Fibroblast of the aortic adventitia (primary cell): Measurements from ENCODE around the gene DNAH9. TPM values are rescaled to one million over a fixed set of nuclear protein-coding genes. Genes with fewer than 3 reads are reported as not detected.
A peak's percentile ranks its signal among the peaks of the same experiment; 100 is the strongest.
"Not testable (repeated sequence)": the region's sequence is repeated elsewhere in the genome, so short reads cannot be mapped to it uniquely, and the experiment has no call there.

Experiments used
- DNase-seq: peaks from one replicate; pipeline ENCODE4 v3.0.0-alpha.2; 2010; ENCODE audit warnings: low read depth
- H3K4me3 ChIP-seq: 2 replicates; pipeline ENCODE4 v1.5.1; 2011; ENCODE audit warnings: low read depth, mild to moderate bottlenecking, control low read depth, low read length, moderate library complexity
- CTCF ChIP-seq: IDR thresholded peaks from 2 replicates; pipeline ENCODE4 v1.5.1; 2011; ENCODE audit warnings: mild to moderate bottlenecking, low read length, control low read depth, inconsistent platforms; ENCODE audit not compliant: insufficient read depth
- total RNA-seq: library from RNA; depleted of rRNA; stranded (reverse); fragments of >200 nt; gene quantifications from 2 replicates; pipeline ENCODE4 v1.2.3, GENCODE V29; 2012; ENCODE audit warnings: low replicate concordance

Gene DNAH9
- total RNA-seq, 1 donor = not detected

GRCh38 chr17:11944587-11944986, 346.3 kb downstream of the DNAH9 start:
- no peak for TF ChIP-seq CTCF
- H3K4me3 ChIP-seq = no peak overlapping the region
- no peak for DNase-seq

DNA sequence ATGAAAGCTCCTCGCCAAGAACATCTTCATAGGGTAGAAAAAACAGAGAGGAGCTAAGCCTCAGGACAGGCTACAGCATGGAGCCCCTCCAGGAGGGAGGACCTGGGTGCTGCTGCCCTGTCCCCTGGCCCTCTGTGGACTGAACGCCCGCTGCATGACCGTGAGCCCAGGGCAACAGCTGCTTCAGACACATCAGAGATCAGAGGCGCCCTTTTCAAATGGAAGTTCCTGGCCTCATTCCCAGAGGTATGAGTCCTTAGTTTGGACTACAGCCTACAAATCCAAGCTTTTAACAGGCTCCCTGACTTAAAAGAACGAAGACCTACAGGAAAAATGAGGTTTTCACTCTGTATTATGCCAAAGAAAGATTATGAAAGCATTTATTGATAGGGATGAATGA, 350.5 kb downstream of the DNAH9 start:
- H3K4me3 ChIP-seq = peak overlapping the region; percentile 49
- peak; percentile 91 for DNase-seq
- TF ChIP-seq CTCF = no peak

DNA sequence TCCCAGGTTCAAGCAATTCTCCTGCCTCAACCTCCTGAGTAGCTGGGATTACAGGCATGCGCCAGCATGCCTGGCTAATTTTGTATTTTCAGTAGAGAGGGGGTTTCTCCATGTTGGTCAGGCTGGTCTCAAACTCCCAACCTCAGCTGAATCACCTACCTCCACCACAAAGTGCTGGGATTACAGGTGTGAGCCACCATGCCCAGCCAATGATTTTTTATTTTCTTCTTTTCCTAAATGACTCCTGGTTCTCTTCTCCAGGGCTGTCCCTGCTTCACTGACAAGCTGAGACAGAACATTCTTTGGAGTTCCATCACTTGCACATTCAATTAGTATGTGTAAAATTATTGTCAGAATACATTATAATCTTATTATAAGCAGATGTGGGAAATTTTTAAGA, 351.3 kb downstream of the DNAH9 start:
- not testable (repeated sequence) for H3K4me3 ChIP-seq, DNase-seq

DNA sequence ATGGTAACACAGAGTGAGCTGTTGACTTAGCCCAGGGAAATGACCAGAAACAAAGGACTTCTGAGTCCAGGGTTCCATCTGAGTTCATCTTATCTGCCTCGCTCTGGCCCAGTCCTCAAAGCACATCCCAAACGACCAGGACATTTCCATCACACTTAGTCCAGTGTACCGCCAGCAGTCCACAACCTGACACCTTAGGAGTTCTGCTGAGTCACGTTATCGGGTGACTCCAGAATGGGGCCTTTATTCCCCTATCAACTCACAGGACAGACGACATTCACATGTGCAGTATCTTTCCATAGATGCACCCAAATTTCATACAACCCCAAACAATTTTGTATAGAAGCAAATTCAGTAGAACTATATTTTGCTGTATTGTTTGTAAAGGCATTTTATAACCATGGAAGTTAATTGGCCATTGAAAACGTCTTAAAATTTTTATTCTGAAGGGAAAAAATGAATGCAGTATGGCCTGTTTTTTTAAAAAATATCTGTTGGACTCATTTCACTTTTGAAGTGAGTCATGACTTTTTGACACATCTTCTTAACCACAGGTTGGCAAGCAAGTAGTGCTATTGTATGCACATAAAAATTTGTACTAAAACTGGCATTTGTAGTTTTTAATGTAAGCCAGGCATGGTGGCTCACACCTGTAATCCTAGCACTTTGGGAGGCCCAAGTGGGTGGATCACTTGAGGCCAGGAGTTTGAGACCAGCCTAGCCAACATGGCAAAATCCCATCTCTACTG, 352.7 kb downstream of the DNAH9 start:
- H3K4me3 ChIP-seq = no peak overlapping the region
- peak; percentile 54 for DNase-seq
- no peak for TF ChIP-seq CTCF

- TF ChIP-seq CTCF = no peak
- DNase-seq = no peak
- H3K4me3 ChIP-seq = no peak overlapping the region
These were observed 354.3 kb downstream of the DNAH9 start for GRCh38 chr17:11952610-11953009.

DNA sequence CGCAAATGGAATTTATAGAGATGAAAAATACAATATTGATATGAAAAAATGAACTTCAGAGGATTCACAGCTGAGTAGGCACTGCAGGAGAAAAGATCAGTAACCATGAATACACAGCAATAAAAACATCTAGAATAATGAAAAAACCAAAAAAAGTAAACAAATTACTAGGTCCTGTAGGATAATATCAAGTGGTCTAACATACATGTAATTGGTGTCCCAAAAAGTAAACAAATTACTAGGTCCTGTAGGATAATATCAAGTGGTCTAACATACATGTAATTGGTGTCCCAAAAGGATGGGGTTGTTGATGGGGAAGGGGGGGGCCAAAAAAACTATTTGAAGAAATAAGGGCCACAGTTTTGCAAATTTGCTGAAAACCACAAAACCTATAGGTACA, 355.7 kb downstream of the DNAH9 start:
- TF ChIP-seq CTCF = no peak
- H3K4me3 ChIP-seq = no peak overlapping the region
- no peak for DNase-seq

GRCh38 chr17:11954936-11955335, 356.7 kb downstream of the DNAH9 start:
- no peak for DNase-seq
- no peak overlapping the region for H3K4me3 ChIP-seq
- TF ChIP-seq CTCF = no peak
